ENCODE results near the gene NEK2. TPM values are rescaled to one million over a fixed set of nuclear protein-coding genes. Genes with fewer than 3 reads are reported as not detected.

NEK2 gene
- total RNA-seq, 1 experiment from 2014 or later, result 35.0 TPM

- no peaks in the 10 kb centered on the region for H3K9me2 ChIP-seq (replicated peaks; ENCODE audit: insufficient read depth, low read length)
- DNase-seq, result no peak
- no peak overlapping the region for H3K4me2 ChIP-seq (ENCODE audit: low read depth, low read length, poor library complexity, severe bottlenecking)
- no peak overlapping the region for H3K9ac ChIP-seq (ENCODE audit: low read length)
- no peak overlapping the region for H2AFZ ChIP-seq (ENCODE audit: low read length)
- H3K27ac ChIP-seq (ENCODE audit: low read length), result no peak overlapping the region
- H3K27me3 ChIP-seq (ENCODE audit: low read length), result no peaks in the 10 kb centered on the region
- no peaks in the 10 kb centered on the region for H3K79me2 ChIP-seq (ENCODE audit: low read length)
- H3K4me3 ChIP-seq (ENCODE audit: low read length), result no peak overlapping the region
- H4K20me1 ChIP-seq (ENCODE audit: insufficient read depth, low read depth, low read length), result no peaks in the 10 kb centered on the region
- H3K9me3 ChIP-seq (ENCODE audit: low read length), result no peaks in the 10 kb centered on the region
- H3K36me3 ChIP-seq (ENCODE audit: insufficient read depth, low read length), result no peaks in the 10 kb centered on the region
- no peaks in the 10 kb centered on the region for H3K4me1 ChIP-seq (ENCODE audit: low read length)
These were observed 39.7 kb downstream of the NEK2 start for GRCh38 chr1:211635597-211636205.

GRCh38 chr1:211634931-211635330, 40.5 kb downstream of the NEK2 start:
- no peak overlapping the region for H2AFZ ChIP-seq (ENCODE audit: low read length)
- no peaks in the 10 kb centered on the region for H3K79me2 ChIP-seq (ENCODE audit: low read length)
- H3K36me3 ChIP-seq (ENCODE audit: insufficient read depth, low read length), result no peaks in the 10 kb centered on the region
- no peaks in the 10 kb centered on the region for H4K20me1 ChIP-seq (ENCODE audit: insufficient read depth, low read depth, low read length)
- DNase-seq, result no peak
- H3K4me2 ChIP-seq (ENCODE audit: low read depth, low read length, poor library complexity, severe bottlenecking), result no peak overlapping the region
- H3K9ac ChIP-seq (ENCODE audit: low read length), result no peak overlapping the region
- H3K9me3 ChIP-seq (ENCODE audit: low read length), result no peaks in the 10 kb centered on the region
- no peak overlapping the region for H3K27ac ChIP-seq (ENCODE audit: low read length)
- no peak overlapping the region for H3K4me3 ChIP-seq (ENCODE audit: low read length)
- H3K4me1 ChIP-seq (ENCODE audit: low read length), result no peaks in the 10 kb centered on the region
- H3K9me2 ChIP-seq (replicated peaks; ENCODE audit: insufficient read depth, low read length), result no peaks in the 10 kb centered on the region
- H3K27me3 ChIP-seq (ENCODE audit: low read length), result no peaks in the 10 kb centered on the region

GRCh38 chr1:211634461-211634860, 41.0 kb downstream of the NEK2 start:
- no peak for DNase-seq
- H3K9me3 ChIP-seq (ENCODE audit: low read length), result no peaks in the 10 kb centered on the region
- H2AFZ ChIP-seq (ENCODE audit: low read length), result no peak overlapping the region
- no peak overlapping the region for H3K27ac ChIP-seq (ENCODE audit: low read length)
- H3K4me3 ChIP-seq (ENCODE audit: low read length), result no peak overlapping the region
- H3K4me1 ChIP-seq (ENCODE audit: low read length), result no peaks in the 10 kb centered on the region
- no peak overlapping the region for H3K9ac ChIP-seq (ENCODE audit: low read length)
- H3K79me2 ChIP-seq (ENCODE audit: low read length), result no peaks in the 10 kb centered on the region
- H3K4me2 ChIP-seq (ENCODE audit: low read depth, low read length, poor library complexity, severe bottlenecking), result no peak overlapping the region
- no peaks in the 10 kb centered on the region for H3K27me3 ChIP-seq (ENCODE audit: low read length)
- H4K20me1 ChIP-seq (ENCODE audit: insufficient read depth, low read depth, low read length), result no peaks in the 10 kb centered on the region
- no peaks in the 10 kb centered on the region for H3K9me2 ChIP-seq (replicated peaks; ENCODE audit: insufficient read depth, low read length)
- no peaks in the 10 kb centered on the region for H3K36me3 ChIP-seq (ENCODE audit: insufficient read depth, low read length)

- H3K27me3 ChIP-seq (ENCODE audit: low read length), result no peaks in the 10 kb centered on the region
- H3K36me3 ChIP-seq (ENCODE audit: insufficient read depth, low read length), result no peaks in the 10 kb centered on the region
- H2AFZ ChIP-seq (ENCODE audit: low read length), result no peak overlapping the region
- no peak for DNase-seq
- H3K4me3 ChIP-seq (ENCODE audit: low read length), result no peak overlapping the region
- no peaks in the 10 kb centered on the region for H3K9me3 ChIP-seq (ENCODE audit: low read length)
- H3K4me1 ChIP-seq (ENCODE audit: low read length), result no peaks in the 10 kb centered on the region
- H3K9me2 ChIP-seq (replicated peaks; ENCODE audit: insufficient read depth, low read length), result no peaks in the 10 kb centered on the region
- H4K20me1 ChIP-seq (ENCODE audit: insufficient read depth, low read depth, low read length), result no peaks in the 10 kb centered on the region
- H3K27ac ChIP-seq (ENCODE audit: low read length), result no peak overlapping the region
- no peaks in the 10 kb centered on the region for H3K79me2 ChIP-seq (ENCODE audit: low read length)
- H3K9ac ChIP-seq (ENCODE audit: low read length), result no peak overlapping the region
- H3K4me2 ChIP-seq (ENCODE audit: low read depth, low read length, poor library complexity, severe bottlenecking), result no peak overlapping the region
These were observed 41.9 kb downstream of the NEK2 start for GRCh38 chr1:211633524-211633846.

GRCh38 chr1:211632808-211633523, 42.5 kb downstream of the NEK2 start:
- Histone ChIP-seq H3K4me3 (ENCODE audit: low read length) (no peak overlapping the region), H2AFZ (ENCODE audit: low read length) (no peak overlapping the region), H3K9ac (ENCODE audit: low read length) (no peak overlapping the region), H3K36me3 (ENCODE audit: insufficient read depth, low read length) (no peaks in the 10 kb centered on the region), H3K4me2 (ENCODE audit: low read depth, low read length, poor library complexity, severe bottlenecking) (no peak overlapping the region), H3K79me2 (ENCODE audit: low read length) (no peaks in the 10 kb centered on the region), H3K9me3 (ENCODE audit: low read length) (no peaks in the 10 kb centered on the region), H3K9me2 (replicated peaks; ENCODE audit: insufficient read depth, low read length) (no peaks in the 10 kb centered on the region), H4K20me1 (ENCODE audit: insufficient read depth, low read depth, low read length) (no peaks in the 10 kb centered on the region), H3K4me1 (ENCODE audit: low read length) (no peaks in the 10 kb centered on the region), H3K27me3 (ENCODE audit: low read length) (no peaks in the 10 kb centered on the region), H3K27ac (ENCODE audit: low read length) (no peak overlapping the region)
- no peak for DNase-seq

- Histone ChIP-seq H3K27me3 (ENCODE audit: low read length) (no peaks in the 10 kb centered on the region), H4K20me1 (ENCODE audit: insufficient read depth, low read depth, low read length) (no peaks in the 10 kb centered on the region), H3K9me2 (replicated peaks; ENCODE audit: insufficient read depth, low read length) (no peaks in the 10 kb centered on the region), H3K4me1 (ENCODE audit: low read length) (no peaks in the 10 kb centered on the region), H3K4me3 (ENCODE audit: low read length) (no peak overlapping the region), H3K9ac (ENCODE audit: low read length) (no peak overlapping the region), H3K4me2 (ENCODE audit: low read depth, low read length, poor library complexity, severe bottlenecking) (no peak overlapping the region), H3K27ac (ENCODE audit: low read length) (no peak overlapping the region), H3K79me2 (ENCODE audit: low read length) (no peaks in the 10 kb centered on the region), H2AFZ (ENCODE audit: low read length) (no peak overlapping the region), H3K36me3 (ENCODE audit: insufficient read depth, low read length) (no peaks in the 10 kb centered on the region), H3K9me3 (ENCODE audit: low read length) (no peaks in the 10 kb centered on the region)
- DNase-seq, result no peak
These were observed 43.2 kb downstream of the NEK2 start for GRCh38 chr1:211632117-211632807.

GRCh38 chr1:211631168-211631567, 44.3 kb downstream of the NEK2 start:
- no peaks in the 10 kb centered on the region for H3K9me2 ChIP-seq (replicated peaks; ENCODE audit: insufficient read depth, low read length)
- H3K27me3 ChIP-seq (ENCODE audit: low read length), result no peaks in the 10 kb centered on the region
- H3K27ac ChIP-seq (ENCODE audit: low read length), result no peak overlapping the region
- H4K20me1 ChIP-seq (ENCODE audit: insufficient read depth, low read depth, low read length), result no peaks in the 10 kb centered on the region
- no peaks in the 10 kb centered on the region for H3K9me3 ChIP-seq (ENCODE audit: low read length)
- no peaks in the 10 kb centered on the region for H3K4me1 ChIP-seq (ENCODE audit: low read length)
- no peaks in the 10 kb centered on the region for H3K36me3 ChIP-seq (ENCODE audit: insufficient read depth, low read length)
- no peak for DNase-seq
- H3K4me2 ChIP-seq (ENCODE audit: low read depth, low read length, poor library complexity, severe bottlenecking), result no peak overlapping the region
- no peak overlapping the region for H3K4me3 ChIP-seq (ENCODE audit: low read length)
- H2AFZ ChIP-seq (ENCODE audit: low read length), result no peak overlapping the region
- no peaks in the 10 kb centered on the region for H3K79me2 ChIP-seq (ENCODE audit: low read length)
- no peak overlapping the region for H3K9ac ChIP-seq (ENCODE audit: low read length)

GRCh38 chr1:211630236-211631081, 45.0 kb downstream of the NEK2 start:
- Histone ChIP-seq H3K4me3 (ENCODE audit: low read length) (no peak overlapping the region), H3K36me3 (ENCODE audit: insufficient read depth, low read length) (no peaks in the 10 kb centered on the region), H3K9me3 (ENCODE audit: low read length) (no peaks in the 10 kb centered on the region), H3K27me3 (ENCODE audit: low read length) (no peaks in the 10 kb centered on the region), H3K27ac (ENCODE audit: low read length) (no peak overlapping the region), H3K4me1 (ENCODE audit: low read length) (no peaks in the 10 kb centered on the region), H3K9ac (ENCODE audit: low read length) (no peak overlapping the region), H3K9me2 (replicated peaks; ENCODE audit: insufficient read depth, low read length) (no peaks in the 10 kb centered on the region), H4K20me1 (ENCODE audit: insufficient read depth, low read depth, low read length) (no peaks in the 10 kb centered on the region), H2AFZ (ENCODE audit: low read length) (no peak overlapping the region), H3K4me2 (ENCODE audit: low read depth, low read length, poor library complexity, severe bottlenecking) (no peak overlapping the region), H3K79me2 (ENCODE audit: low read length) (no peaks in the 10 kb centered on the region)
- no peak for DNase-seq

Measured in Karpas-422 (cell line).